K562 (cell line): ENCODE data around the gene LBHD1. TPM values are rescaled to one million over a fixed set of nuclear protein-coding genes. Genes with fewer than 3 reads are reported as not detected.
A peak's percentile ranks its signal among the peaks of the same experiment; 100 is the strongest.

Experiments used
- CBX1 ChIP-seq: sonication (generic); IDR thresholded peaks from 2 replicates; pipeline ENCODE4 v1.6.1; 2016; ENCODE audit warnings: antibody characterized with exemption, low read depth, mild to moderate bottlenecking
- CBX2 ChIP-seq: fragments of 200-600 bp; sonication (generic); IDR thresholded peaks from one replicate; pipeline ENCODE4 v1.6.1; 2012; ENCODE audit warnings: mild to moderate bottlenecking, low read length, inconsistent platforms; ENCODE audit not compliant: insufficient read depth, poor library complexity, severe bottlenecking
- CHCHD3 ChIP-seq: fragments of 250-450 bp; sonication (Bioruptor Pico); IDR thresholded peaks from 2 replicates; pipeline ENCODE4 v2.1.2; 2022; ENCODE audit warnings: mild to moderate bottlenecking
- CHD1 ChIP-seq: fragments of 200-600 bp; sonication (generic); IDR thresholded peaks from one replicate; pipeline ENCODE4 v1.6.1; 2012; ENCODE audit warnings: mild to moderate bottlenecking, moderate library complexity, low read length, inconsistent platforms
- CREM ChIP-seq: IDR thresholded peaks from 2 replicates; pipeline ENCODE4 v1.6.1; 2014; ENCODE audit warnings: antibody characterized with exemption, low read depth
- DACH1 ChIP-seq: fragments of 450-650 bp; IDR thresholded peaks from 2 replicates; pipeline ENCODE4 v1.6.1; 2018; ENCODE audit not compliant: partially characterized antibody
- DNMT1 ChIP-seq: fragments of 450-650 bp; IDR thresholded peaks from 2 replicates; pipeline ENCODE4 v1.6.1; 2016; ENCODE audit warnings: antibody characterized with exemption, mild to moderate bottlenecking
- EP300 ChIP-seq: IDR thresholded peaks from 2 replicates; pipeline ENCODE4 v1.6.1; 2012; ENCODE audit warnings: low read length, improper control_type of control experiment
- ESRRB ChIP-seq: fragments of 250-450 bp; sonication (Bioruptor Pico); IDR thresholded peaks from 2 replicates; pipeline ENCODE4 v1.5.0; 2020; ENCODE audit warnings: mild to moderate bottlenecking, moderate library complexity, borderline replicate concordance
- ETV1 ChIP-seq: fragments of 450-650 bp; conservative IDR thresholded peaks from 2 replicates; pipeline ENCODE4 v1.6.1; 2016; ENCODE audit warnings: missing genetic modification characterization, control low read depth, low read depth, missing compliant biosample characterization
- HNRNPH1 ChIP-seq: fragments of 200-400 bp; formaldehyde crosslinking; optimal IDR thresholded peaks from 2 replicates; pipeline ENCODE3; 2017; ENCODE audit warnings: low read depth, mild to moderate bottlenecking, low read length, moderate library complexity
- MBD2 ChIP-seq: sonication (generic); IDR thresholded peaks from 2 replicates; pipeline ENCODE4 v1.6.1; 2016; ENCODE audit warnings: low read depth, borderline replicate concordance
- MLX ChIP-seq, 2 experiments: fragments of 450-650 bp in 1 of 2; sonication (generic) in 1 of 2; formaldehyde crosslinking; conservative IDR thresholded peaks; 2 replicates each; pipeline versions ENCODE4 v1.4.0 to v1.8.1; 2020 to 2022; ENCODE audit warnings: mild to moderate bottlenecking in 1 of 2, missing genetic modification reagents in 1 of 2
- NFATC3 ChIP-seq: fragments of 450-650 bp; IDR thresholded peaks from 2 replicates; pipeline ENCODE4 v1.6.1; 2017; ENCODE audit warnings: mild to moderate bottlenecking
- NFE2L1 ChIP-seq: fragments of 450-650 bp; IDR thresholded peaks from 2 replicates; pipeline ENCODE4 v1.6.1; 2016; ENCODE audit warnings: missing genetic modification characterization, low read depth, mild to moderate bottlenecking, missing compliant biosample characterization, moderate library complexity, borderline replicate concordance
- NUFIP1 ChIP-seq: fragments of 450-650 bp; IDR thresholded peaks from 2 replicates; pipeline ENCODE4 v1.6.1; 2018; ENCODE audit not compliant: partially characterized antibody
- PHF8 ChIP-seq: fragments of 200-600 bp; sonication (generic); IDR thresholded peaks from 2 replicates; pipeline ENCODE4 v1.6.1; 2012; ENCODE audit warnings: mixed run types, mild to moderate bottlenecking, inconsistent platforms, low read length, moderate library complexity, borderline replicate concordance
- RAD21 ChIP-seq, 2 experiments: fragments of 250-450 bp in 1 of 2; fragments of 450-650 bp in 1 of 2; sonication (Bioruptor Pico) in 1 of 2; formaldehyde crosslinking in 1 of 2; IDR thresholded peaks in 1 of 2; conservative IDR thresholded peaks in 1 of 2; 2 replicates each; pipeline versions ENCODE4 v1.4.0 to v1.8.0; 2020 to 2022; ENCODE audit warnings: mild to moderate bottlenecking in 2 of 2, moderate library complexity in 1 of 2
- TEAD1 ChIP-seq, 2 experiments: fragments of 450-650 bp in 1 of 2; sonication (generic) in 1 of 2; formaldehyde crosslinking; IDR thresholded peaks; 2 replicates each; pipeline versions ENCODE4 v1.4.0 to v1.8.0; 2020 to 2022; ENCODE audit warnings: mild to moderate bottlenecking in 2 of 2, missing genetic modification reagents in 1 of 2
- TFAP4 ChIP-seq: sonication (generic); formaldehyde crosslinking; IDR thresholded peaks from 2 replicates; pipeline ENCODE4 v1.8.0; 2022; ENCODE audit warnings: missing genetic modification reagents, mild to moderate bottlenecking, moderate library complexity, borderline replicate concordance
- ZBED1 ChIP-seq: IDR thresholded peaks from 2 replicates; pipeline ENCODE4 v1.6.1; 2014
- ZFP36 ChIP-seq: fragments of 150-350 bp; IDR thresholded peaks from 2 replicates; pipeline ENCODE4 v1.6.1; 2018; ENCODE audit warnings: low read length, low read depth; ENCODE audit not compliant: partially characterized antibody
- ZMIZ1 ChIP-seq, 2 experiments: fragments of 150-350 bp in 1 of 2; IDR thresholded peaks; 2 replicates each; pipeline ENCODE4 v1.6.1; 2012 to 2016; ENCODE audit warnings: low read depth in 2 of 2, low read length in 2 of 2, mild to moderate bottlenecking in 1 of 2, moderate library complexity in 1 of 2
- ZNF282 ChIP-seq: sonication (generic); formaldehyde crosslinking; IDR thresholded peaks from 2 replicates; pipeline ENCODE4 v1.8.1; 2023; ENCODE audit warnings: missing genetic modification reagents
- ZNF57 ChIP-seq: fragments of 450-650 bp; formaldehyde crosslinking; IDR thresholded peaks from 2 replicates; pipeline ENCODE4 v1.4.0; 2020; ENCODE audit warnings: mild to moderate bottlenecking, moderate library complexity
- ZNF75A ChIP-seq: fragments of 450-650 bp; formaldehyde crosslinking; IDR thresholded peaks from 2 replicates; pipeline ENCODE4 v1.4.0; 2020; ENCODE audit warnings: mild to moderate bottlenecking
- polyA plus RNA-seq, 8 experiments: library from polyadenylated mRNA; depleted of rRNA in 4 of 8; stranded (reverse) in 5 of 8; unstranded in 3 of 8; fragments of >200 nt; fragmentation: Nextera tagmentation in 2 of 8; fragmentation: Illumina TruSeq in 1 of 8; extraction: Ambion mirVana in 2 of 8; extraction: Trizol in 1 of 8; gene quantifications; 2 replicates each; pipeline versions ENCODE4 v1.2.1 to v1.2.3, GENCODE V29; 2011 to 2014; ENCODE audit warnings: inconsistent platforms in 1 of 8, missing spikeins in 1 of 8
- total RNA-seq, 7 experiments: library from RNA; depleted of rRNA in 6 of 7; stranded (reverse); fragments of >200 nt in 6 of 7; fragmentation: Illumina TruSeq in 2 of 7; extraction: Trizol in 2 of 7; gene quantifications; 2 replicates each; pipeline versions ENCODE4 v1.2.1 to v1.2.3, GENCODE V29; 2011 to 2021; ENCODE audit warnings: low replicate concordance in 1 of 7

LBHD1 gene
- total and polyA plus RNA-seq, 9 of the 15 experiments (the other 6 are each of a cell fraction or from before 2014, with no cell fraction given) = 2.6 to 28.0 (median 12.5) TPM

GRCh38 chr11:62707277-62707861, 35.3 kb upstream of the LBHD1 start, which contains the start of the genes BSCL2 and GNG3 (continued):
- TF ChIP-seq TFAP4 (CRISPR knock-in tag) = peak; percentile 78
- no peak for TF ChIP-seq CBX1
- TF ChIP-seq CBX2 = no peak
- no peak for TF ChIP-seq MLX (CRISPR knock-in tag; conservative IDR thresholded peaks at IDR 0.05)
- TF ChIP-seq DNMT1 = no peak
- TF ChIP-seq CHCHD3 = no peak
- TF ChIP-seq NFATC3 = no peak
- no peak for TF ChIP-seq ESRRB
- no peak for TF ChIP-seq ZNF282
- TF ChIP-seq CREM = 0 out of 2 replicates have a peak, but pooled peaks have one; percentile 12
- TF ChIP-seq RAD21 (CRISPR knock-in tag; conservative IDR thresholded peaks at IDR 0.05 in 1 of 2, IDR thresholded peaks at IDR 0.05 in 1 of 2) = no peak
- no peak for TF ChIP-seq NFE2L1 (tag)
- TF ChIP-seq NUFIP1 = no peak
- TF ChIP-seq DACH1 = no peak
- TF ChIP-seq ZBED1 = no peak
- TF ChIP-seq MBD2 = peak; percentile 75; the same call in 1 of the 2 replicates
- no peak for TF ChIP-seq PHF8
- no peak for TF ChIP-seq ZNF57 (CRISPR knock-in tag)
- TF ChIP-seq ZNF75A = no peak
- TF ChIP-seq HNRNPH1 = no peak
- no peak for TF ChIP-seq ZMIZ1 (IDR thresholded peaks at IDR 0.05; ENCODE audit: low read depth in 2 of 2, low read length in 2 of 2)
- no peak for TF ChIP-seq ZFP36
- TF ChIP-seq CHD1 = no peak
- no peak for TF ChIP-seq TEAD1 (CRISPR knock-in tag; IDR thresholded peaks at IDR 0.05)
- no peak for TF ChIP-seq ETV1 (tag)
- no peak for TF ChIP-seq EP300
